Umbilical cord (tissue), 2 donors: ENCODE results near the gene PTER. TPM values are rescaled to one million over a fixed set of nuclear protein-coding genes. Genes with fewer than 3 reads are reported as not detected.

ENCODE experiments used
- DNase-seq: peaks from one replicate; pipeline ENCODE4 v3.0.0-alpha.2; 2015; ENCODE audit warnings: low spot score
- total RNA-seq: library from RNA; depleted of rRNA; stranded (reverse); fragments of >200 nt; gene quantifications from one replicate; pipeline ENCODE4 v1.2.3, GENCODE V29; 2014; ENCODE audit warnings: low replicate concordance; ENCODE audit not compliant: insufficient read depth

Gene PTER, protein sequence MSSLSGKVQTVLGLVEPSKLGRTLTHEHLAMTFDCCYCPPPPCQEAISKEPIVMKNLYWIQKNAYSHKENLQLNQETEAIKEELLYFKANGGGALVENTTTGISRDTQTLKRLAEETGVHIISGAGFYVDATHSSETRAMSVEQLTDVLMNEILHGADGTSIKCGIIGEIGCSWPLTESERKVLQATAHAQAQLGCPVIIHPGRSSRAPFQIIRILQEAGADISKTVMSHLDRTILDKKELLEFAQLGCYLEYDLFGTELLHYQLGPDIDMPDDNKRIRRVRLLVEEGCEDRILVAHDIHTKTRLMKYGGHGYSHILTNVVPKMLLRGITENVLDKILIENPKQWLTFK
- total RNA-seq: 14.4 TPM

DNA sequence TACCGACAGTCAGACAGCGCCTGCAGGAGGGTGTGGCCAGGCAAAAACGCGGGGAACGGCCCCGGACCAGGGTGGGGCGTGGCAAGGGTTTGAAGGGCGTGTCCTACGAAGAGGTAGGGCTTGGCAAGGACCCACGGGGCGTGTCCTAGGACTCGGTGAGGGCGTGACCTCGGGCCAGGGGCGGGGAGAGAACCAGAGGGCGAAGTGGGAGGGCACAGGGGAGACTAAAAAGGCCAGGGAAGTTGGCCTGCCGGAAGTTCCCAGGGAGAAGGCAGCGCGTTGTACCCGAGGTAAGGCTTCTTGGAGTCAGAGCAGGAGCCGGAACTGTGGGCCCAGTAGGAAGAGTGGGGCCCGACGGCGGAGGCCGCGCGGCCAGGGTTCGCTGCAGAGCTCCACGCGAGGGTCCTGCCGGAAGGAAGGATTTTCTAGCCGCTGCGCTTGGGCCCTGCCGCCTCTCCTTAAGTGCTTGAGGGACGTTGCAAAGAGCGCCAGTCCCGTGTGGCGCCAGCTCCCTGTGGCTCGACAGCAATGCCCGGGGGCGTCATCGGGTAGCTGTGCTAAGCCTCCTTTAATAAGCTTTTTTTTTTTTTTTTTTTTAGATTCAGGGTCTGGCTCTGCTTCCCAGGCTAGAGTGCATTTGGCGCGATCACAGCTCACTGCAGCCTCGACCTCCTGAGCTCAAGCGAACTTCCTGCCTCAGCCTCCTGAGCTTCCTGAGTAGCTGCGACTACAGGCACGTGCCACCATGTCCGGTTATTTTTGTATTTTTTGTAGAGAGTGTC is at the start of gene PTER:
TSS of gene PTER (plus strand) at position 253 of the 782 bp plus-strand sequence. CDS start 47,375 bp downstream, outside the sequence.
- peak; percentile 96 for DNase-seq

DNA sequence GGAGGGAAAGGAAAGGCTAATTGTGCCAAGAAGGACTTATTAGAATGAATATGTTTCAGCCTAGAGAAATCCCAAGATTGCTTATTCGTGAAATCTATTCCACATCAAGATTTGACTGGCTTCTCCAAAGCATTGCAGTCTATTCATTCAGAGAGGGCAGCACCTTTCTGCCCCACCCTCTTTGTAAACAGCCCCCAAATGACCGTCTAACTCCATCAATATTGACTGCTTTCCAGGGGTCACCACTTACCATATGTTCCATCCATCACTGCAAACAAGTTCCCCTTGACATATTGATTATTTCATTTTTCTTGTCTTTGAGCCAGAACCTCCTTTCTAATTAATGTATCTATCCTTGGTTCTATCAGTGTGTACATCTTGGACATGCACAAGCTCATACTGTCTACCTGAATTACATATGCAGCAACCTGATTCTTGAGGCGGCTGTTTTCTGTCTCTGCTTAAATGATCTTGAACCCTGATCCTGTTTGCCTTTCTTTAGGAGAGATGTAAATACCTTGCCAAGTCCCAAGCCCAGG is 44.2 kb upstream of the PTER start:
- DNase-seq: no peak

DNA sequence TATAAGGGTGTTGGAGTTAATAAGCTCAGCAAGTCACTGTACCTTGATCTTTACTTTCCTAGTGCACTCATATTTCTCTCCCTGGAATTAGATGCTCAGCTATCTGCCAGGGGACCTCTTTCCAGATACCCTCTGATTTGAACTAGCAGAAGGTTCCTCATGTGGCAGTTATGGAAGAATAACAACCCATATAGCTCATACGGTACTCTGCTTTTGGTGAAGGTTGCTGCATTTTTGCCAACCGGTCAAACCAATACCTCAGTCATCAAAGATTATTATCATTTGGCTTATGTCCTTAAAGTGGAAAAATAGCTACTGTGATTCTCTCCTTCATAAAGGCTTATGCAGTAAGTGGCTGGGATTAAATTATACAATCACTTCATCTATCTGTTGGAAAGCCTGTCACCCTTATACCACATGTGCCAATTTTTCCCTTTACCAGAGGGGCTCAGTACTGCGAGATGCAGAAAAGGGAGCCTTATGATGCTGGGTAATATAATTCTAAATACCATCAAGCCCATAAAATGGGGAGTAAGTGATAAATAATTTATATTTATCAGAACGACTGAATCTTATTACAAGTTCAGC is 43.4 kb upstream of the PTER start:
- no peak for DNase-seq

DNA sequence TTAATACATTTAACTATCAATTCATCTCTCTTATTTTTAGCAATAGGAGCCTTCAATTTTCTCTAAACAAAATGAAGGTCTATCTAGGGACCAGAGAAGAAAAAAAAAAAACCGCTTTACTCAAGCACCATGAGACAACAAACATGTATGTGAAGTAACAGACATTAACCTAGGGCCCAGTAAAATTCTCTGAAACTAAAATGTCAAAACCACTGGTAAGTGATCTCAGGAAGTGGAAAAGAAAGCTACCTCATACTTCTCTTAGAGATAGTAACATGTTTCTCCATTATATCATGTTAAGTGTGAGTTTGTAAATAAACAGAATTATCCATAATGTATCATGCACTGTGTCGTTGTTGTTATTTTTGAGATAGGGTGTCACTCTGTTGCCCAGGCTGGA is 35.4 kb upstream of the PTER start:
- DNase-seq: no peak

DNA sequence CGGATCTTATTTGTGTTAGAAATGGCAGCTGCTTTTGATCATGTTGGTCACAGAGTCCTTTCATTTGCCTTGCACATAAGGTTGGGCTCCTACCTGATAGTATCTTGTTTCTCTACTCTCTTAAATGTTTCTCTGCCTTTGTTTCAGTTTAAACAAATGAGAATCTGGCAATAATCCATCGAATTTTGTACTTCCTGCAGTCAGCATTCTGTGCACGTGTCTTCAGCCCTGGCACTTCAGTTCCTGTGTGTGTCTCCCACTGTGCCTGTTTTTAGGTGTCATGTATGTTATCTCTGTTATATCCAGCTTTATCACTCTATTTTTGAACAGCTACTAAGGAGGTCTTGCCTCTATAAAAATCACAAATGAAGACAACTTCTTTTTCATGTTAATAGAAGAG is 28.4 kb upstream of the PTER start:
- no peak for DNase-seq

DNA sequence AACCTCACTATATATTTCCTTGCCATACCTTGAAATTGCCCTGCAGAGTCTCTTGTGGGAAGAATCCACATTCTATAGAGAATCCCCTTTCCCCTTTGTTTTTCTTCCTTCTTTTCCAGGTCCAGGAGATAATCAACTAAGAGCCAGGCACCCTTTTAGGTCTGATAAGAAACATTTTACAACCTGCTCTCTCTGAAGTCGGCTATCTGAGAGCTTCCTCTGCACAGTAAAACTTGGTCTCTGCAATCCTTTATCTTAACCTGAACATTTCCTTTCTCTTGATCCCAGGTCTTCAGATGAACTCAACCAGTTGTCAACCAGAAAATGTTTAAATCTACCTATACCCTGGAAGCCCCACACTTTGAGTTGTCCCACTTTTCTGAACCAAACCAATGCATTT is 19.5 kb upstream of the PTER start:
- no peak for DNase-seq

DNA sequence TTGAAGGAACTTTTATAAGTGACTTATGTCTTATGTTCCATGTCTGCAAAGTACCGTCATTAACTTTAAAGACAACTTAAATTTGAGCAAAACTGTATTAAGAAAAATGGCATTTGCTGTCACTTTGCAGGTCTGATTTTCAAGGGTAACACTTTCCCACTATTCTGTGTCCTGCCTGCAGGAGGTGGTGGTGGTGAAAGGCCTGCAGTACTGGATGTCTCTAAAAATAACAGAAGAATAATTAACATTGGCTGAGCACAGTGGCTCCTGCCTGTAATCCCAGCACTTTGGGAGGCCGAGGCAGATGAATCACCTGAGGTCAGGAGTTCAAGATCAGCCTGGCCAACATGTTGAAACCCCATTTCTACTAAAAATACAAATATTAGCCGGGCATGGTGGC is 13.2 kb upstream of the PTER start:
- no peak for DNase-seq

DNA sequence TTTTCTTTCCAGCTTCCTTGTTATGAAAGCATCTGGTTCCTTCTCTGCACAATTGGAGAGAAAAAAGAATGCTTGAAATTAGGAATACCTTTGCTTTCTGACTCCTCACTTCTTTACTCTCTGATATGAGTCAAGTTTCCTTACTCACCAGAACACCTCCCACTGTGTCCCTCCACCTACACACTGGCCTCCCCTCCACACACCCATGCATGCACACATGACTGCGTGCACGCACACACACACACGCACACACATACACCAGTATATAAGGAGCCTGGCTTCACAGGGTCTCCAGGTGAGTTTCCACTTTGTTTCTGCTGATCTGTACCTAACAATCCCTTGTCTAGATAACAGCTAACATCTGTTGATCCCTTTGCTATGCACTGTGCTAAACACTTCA is 11.4 kb upstream of the PTER start:
- no peak for DNase-seq

DNA sequence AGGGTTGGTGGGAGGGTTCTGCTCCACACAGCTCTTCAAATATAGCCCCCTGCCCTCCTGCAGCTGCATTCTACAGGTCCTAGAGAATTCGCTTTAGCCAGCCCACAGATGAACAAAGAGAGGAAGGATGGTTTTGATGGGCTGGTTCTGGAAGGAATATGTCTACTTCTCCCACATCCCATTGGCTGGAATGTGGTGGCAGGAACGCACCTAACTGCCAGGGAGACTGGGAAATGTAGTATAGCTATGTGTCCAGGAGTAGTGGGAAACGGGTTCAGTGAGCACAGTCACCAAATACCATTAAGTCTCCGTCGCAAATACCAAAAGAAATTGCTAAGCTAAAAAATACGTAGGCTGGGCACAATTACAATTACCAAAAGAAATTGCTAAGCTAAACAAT is 7.3 kb upstream of the PTER start:
- DNase-seq: no peak

DNA sequence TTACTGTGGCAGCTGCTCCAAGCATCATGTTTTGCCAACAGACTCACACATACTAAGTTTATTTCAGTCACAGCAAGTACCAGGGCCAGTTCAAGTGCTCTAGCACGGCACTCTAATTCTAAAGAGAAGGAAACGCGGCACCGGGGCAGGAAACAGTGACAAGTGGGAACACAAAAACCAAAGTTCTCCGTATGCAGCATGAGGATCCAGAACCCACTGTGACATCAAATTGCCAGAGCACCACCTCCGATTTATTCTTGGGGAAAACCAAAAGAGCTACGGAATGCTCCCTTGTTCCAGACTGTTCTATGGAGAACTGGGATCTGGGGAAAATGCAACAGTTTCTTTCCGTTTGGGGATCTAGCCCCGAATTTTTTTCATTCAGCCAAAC is 448 bp upstream of the PTER start:
- no peak for DNase-seq

DNA sequence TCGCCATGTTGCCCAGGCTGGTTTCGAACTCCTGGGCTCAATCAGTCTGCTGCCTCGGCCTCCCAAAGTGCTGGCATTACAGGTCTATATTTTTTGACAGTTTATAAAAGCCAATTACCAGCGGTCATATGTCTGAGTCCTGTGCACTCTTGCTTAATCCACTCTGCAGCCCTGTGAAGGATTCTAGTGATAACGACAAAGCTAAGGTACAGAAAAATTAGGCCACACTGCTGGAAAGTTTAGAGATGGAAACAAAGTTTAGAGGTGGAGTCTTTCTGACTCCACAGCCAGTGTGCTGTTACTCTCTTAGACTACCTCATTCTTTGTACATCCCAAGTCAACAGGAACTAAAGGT is 707 bp downstream of the PTER start:
- no peak for DNase-seq

DNA sequence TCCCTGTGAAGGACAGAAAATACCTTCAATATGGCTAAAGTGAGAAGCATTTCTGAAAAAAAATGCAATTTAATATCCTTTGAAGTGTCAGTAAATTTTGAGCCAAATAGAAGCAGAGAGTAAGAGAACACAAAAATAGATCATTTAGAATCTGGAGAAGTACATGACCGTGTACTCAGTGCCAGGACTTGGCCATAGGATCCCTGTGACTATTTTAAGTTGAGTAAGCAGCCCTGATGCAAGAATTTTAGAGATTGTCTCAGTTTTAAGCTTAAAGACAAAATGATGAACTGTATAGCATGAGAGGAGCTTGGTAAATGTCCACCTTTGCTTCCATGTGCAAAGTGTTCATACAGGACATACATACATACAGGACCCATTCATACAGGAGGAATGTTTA is 2.5 kb downstream of the PTER start:
- DNase-seq: no peak

DNA sequence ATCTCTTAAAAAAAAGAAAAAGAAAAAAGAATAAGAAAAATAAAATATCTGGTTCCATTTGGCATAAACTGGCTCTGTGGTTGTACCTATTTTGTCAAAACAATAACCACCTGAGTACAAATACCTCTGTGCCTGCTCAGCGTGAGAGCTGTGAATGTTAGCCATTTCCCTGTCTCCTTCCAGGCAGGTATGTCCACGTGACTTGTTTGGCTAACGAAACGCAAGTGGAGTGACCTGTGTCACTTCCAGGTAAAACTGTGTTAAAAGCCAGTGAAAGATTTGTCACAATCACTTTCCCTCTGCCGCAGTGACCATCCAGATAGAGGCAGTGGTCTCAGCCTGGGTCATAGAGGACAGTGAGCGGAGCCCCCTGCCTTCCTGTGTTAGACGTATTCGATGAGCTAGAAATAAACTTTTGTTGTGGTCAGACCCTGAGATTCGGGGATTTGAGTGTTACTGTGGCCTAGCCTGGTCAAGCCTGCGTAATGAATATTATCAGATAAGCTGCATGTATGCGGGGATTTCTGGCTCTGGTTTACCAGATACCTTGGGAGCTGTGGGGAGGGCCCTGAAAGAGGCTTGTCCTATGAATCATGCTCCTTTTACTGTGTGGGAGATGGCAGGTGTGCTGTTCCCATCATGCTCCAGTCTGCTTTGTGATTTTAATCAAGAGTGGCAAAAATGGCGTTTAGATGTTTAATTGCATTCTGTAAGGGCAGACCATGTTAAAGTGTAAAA is 3.8 kb downstream of the PTER start:
- peak; percentile 12 for DNase-seq

DNA sequence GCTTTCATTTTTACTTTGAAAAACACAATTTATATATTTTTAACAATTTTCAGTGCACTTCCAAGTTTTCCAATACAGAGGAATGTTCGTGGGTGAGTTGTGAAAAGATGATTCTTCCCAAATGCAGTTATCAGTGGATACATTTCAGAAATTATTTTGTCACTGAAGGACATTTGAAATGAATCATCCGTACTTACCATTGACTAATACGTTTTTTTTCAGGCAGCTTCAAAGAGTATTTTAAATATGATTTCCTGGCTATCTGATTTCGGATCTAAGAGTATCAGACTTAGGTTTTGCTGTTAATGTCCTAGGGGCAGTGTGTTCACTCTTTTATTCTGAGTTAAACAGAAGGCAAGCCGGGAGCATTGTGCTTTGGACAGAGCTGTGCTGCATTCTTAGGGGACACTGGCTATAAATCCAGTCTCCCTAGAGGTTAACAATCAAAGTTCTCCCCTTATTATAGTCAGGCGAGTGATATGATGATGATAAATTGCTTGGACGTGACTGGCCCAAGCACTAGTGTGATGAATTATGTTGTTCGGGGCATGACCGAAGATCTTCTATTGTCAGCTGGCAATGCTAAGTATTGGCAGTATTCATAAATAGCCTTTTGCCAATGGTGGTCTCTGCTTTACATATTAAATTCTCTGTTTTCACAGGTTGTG is 4.5 kb downstream of the PTER start:
- peak; percentile 13 for DNase-seq

DNA sequence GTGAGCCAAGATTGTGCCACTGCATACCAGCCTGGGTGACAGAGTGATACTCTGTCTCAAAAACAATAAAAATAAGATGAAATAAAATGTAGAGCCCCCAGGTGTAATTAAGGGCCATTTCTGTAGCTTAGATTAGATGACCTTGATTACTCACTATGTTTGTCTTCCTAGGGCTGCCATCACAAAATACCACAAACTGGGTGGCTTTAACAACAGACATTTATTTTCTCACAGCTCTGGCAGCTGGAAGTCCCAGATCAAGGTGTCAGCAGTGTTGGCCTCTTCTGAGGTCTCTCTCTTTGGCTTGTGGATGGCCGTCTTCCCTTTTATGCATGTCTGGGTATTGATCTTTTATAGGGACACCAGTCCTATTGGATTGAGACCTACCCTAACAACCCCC is 6.1 kb downstream of the PTER start:
- no peak for DNase-seq

DNA sequence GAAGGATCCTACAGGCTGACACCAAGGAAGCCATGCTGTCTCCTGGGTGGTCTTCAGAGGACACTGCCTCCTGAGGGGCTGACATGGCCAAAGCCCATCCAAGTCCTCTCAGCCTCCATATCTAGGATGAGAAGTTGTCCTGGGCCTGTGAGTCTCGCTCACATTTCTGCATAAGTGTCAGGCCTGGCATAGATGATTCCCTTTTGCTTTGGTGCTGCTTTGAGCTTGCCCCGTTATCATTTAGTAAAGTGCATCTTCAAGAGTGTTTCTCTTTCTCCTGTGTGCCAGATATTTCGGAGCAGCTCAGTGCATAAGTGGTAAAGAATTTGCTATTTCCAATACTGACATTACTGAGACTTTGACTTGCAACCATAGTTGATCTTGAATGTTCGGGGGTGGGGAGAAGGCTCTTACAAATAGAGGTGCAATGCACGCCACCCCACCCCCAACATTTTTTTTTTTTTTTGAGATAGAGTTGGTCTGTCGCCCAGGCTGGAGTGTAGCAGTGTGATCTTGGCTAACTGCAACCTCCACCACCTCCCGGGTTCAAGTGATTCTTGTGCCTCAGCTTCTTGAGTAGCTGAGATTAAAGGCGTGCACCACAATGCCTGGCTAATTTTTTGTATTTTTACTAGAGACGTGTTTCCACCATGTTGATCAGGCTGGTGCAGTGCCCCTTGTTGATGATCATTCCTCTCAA is 9.1 kb downstream of the PTER start:
- DNase-seq: no peak

DNA sequence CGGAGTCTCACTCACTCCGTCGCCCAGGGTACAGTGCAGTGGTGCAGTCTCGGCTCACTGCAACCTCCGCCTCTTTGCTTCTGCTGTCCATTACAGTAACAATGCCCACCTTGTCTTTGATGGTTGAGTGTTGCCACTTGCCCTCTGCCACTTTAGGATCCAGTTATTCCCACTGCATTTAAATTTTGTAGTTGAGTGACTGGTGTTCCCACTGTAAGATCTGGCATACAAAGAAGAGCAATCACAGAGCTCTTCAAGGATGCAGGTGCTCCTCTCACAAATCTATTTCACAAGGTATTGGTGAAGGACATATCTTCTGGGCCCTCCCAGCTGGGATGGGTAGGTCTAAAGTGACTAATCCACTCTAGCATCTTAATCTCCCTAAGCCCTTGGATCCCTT is 12.6 kb downstream of the PTER start:
- DNase-seq: no peak

DNA sequence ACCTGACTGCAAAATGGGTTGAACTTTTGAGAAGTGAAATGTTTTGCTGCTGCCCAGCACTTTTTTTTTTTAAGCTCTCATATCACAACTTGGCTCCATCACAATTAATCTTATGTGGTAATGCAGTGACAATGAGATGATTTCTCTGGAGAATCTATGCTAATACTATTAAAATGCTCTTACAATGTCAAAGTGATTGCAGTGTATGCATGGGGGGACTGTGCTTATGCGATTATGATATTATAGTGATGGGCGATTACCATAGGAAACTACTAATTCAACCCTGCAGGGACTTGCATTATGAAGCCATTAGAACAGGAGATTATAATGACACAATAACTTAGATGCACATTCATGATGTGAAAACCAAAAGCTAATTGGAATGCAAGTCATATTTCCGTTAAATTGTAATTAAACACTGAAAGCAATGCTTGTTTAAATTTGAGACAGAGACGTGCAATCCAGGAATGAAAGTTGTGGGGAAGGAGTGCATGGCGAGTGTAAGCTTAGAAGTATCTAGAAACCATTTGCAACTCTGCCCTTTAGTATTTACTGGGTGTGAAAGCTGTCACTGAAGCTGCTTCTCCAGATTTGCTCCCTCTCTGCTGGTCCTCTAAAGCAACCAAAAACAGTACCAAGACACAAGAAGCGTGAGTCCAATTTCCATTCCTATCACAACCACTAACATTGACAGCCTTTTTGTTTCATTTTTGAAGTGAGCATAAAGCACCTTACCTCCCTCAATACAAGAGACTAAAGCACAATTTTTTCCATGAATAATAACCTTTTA is 21.6 kb downstream of the PTER start:
- no peak for DNase-seq

DNA sequence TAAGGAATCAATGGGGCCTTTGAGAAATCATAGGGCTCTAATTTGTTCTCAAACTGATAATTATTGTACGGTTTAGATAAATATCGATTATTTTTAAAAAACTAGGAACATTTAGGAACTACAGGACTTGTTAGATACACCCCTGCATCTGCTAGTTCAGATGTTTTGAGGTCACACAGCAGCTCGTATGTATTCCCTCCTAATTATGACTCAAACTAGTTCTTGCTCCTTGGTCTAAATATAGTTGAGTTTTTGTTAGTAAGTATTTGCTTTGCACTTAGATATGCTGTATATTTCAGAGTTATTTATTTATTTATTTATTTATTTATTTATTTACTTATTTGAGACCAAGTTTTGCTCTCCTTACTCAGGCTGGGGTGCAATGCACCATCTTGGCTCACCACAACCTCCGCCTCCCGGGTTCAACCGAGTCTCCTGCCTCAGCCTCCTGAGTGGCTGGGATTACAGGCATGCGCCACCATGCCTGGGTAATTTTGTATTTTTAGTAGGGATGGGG is 22.7 kb downstream of the PTER start:
- DNase-seq: no peak

DNA sequence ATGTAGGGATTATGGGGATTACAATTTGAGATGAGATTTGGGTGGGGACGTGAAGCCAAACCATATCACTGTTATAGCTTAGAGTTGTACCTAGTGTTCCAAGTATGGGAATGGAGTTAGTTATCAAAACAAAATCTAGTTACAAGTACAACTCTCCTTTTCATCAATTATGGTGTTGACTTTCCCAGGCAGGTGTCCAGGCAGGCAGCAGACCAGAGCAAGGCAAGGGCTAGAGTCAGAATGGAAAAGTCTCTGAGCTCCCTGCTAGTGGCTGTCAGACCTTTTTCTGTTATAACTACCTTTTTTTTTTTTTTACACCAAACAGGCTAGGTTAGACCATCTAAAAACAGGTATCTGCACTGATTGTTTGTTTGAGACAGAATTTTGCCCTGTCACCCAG is 29.2 kb downstream of the PTER start:
- DNase-seq: no peak
